K562 (cell line): ENCODE data around the gene ZNF593OS. TPM values are rescaled to one million over a fixed set of nuclear protein-coding genes. Genes with fewer than 3 reads are reported as not detected.
A peak's percentile ranks its signal among the peaks of the same experiment; 100 is the strongest.

Experiments used
- CEBPZ ChIP-seq: fragments of 150-350 bp; IDR thresholded peaks from 2 replicates; pipeline ENCODE4 v1.6.1; 2014; ENCODE audit warnings: low read depth, mild to moderate bottlenecking, low read length, borderline replicate concordance
- ESRRB ChIP-seq: fragments of 250-450 bp; sonication (Bioruptor Pico); IDR thresholded peaks from 2 replicates; pipeline ENCODE4 v1.5.0; 2020; ENCODE audit warnings: mild to moderate bottlenecking, moderate library complexity, borderline replicate concordance
- GTF2E2 ChIP-seq: fragments of 200-800 bp; sonication (Bioruptor generic); IDR thresholded peaks from 2 replicates; pipeline ENCODE4 v1.6.1; 2016; ENCODE audit warnings: missing genetic modification characterization, missing compliant biosample characterization
- HCFC1 ChIP-seq: IDR thresholded peaks from 2 replicates; pipeline ENCODE4 v1.6.1; 2012; ENCODE audit warnings: low read depth, low read length, improper control_type of control experiment
- NFIX ChIP-seq: fragments of 250-450 bp; sonication (Bioruptor Pico); IDR thresholded peaks from 2 replicates; pipeline ENCODE4 v1.4.0; 2020; ENCODE audit warnings: low read depth, mild to moderate bottlenecking, moderate library complexity
- PHB ChIP-seq: fragments of 250-450 bp; sonication (Bioruptor Pico); IDR thresholded peaks from 2 replicates; pipeline ENCODE4 v1.5.0; 2021
- RFX7 ChIP-seq: fragments of 250-450 bp; sonication (Bioruptor Pico); IDR thresholded peaks from 2 replicates; pipeline ENCODE4 v1.5.1; 2021; ENCODE audit warnings: mild to moderate bottlenecking
- ZNF165 ChIP-seq: fragments of 250-450 bp; sonication (Bioruptor Pico); IDR thresholded peaks from 2 replicates; pipeline ENCODE4 v1.4.0; 2020; ENCODE audit warnings: borderline replicate concordance
- ZNF76 ChIP-seq: fragments of 250-450 bp; sonication (Bioruptor Pico); IDR thresholded peaks from 2 replicates; pipeline ENCODE4 v1.4.0; 2020; ENCODE audit warnings: mild to moderate bottlenecking, moderate library complexity, borderline replicate concordance
- polyA plus RNA-seq, 8 experiments: library from polyadenylated mRNA; depleted of rRNA in 4 of 8; stranded (reverse) in 5 of 8; unstranded in 3 of 8; fragments of >200 nt; fragmentation: Nextera tagmentation in 2 of 8; fragmentation: Illumina TruSeq in 1 of 8; extraction: Ambion mirVana in 2 of 8; extraction: Trizol in 1 of 8; gene quantifications; 2 replicates each; pipeline versions ENCODE4 v1.2.1 to v1.2.3, GENCODE V29; 2011 to 2014; ENCODE audit warnings: inconsistent platforms in 1 of 8, missing spikeins in 1 of 8
- total RNA-seq, 7 experiments: library from RNA; depleted of rRNA in 6 of 7; stranded (reverse); fragments of >200 nt in 6 of 7; fragmentation: Illumina TruSeq in 2 of 7; extraction: Trizol in 2 of 7; gene quantifications; 2 replicates each; pipeline versions ENCODE4 v1.2.1 to v1.2.3, GENCODE V29; 2011 to 2021; ENCODE audit warnings: low replicate concordance in 1 of 7
- TF ChIP-seq, protein P1 (sequence below): sonication (generic); formaldehyde crosslinking; IDR thresholded peaks from 2 replicates; pipeline ENCODE4 v1.4.0; 2020; ENCODE audit warnings: mild to moderate bottlenecking, missing genetic modification reagents

ZNF593OS gene
- total and polyA plus RNA-seq, 9 of the 15 experiments (the other 6 are each of a cell fraction or from before 2014, with no cell fraction given): 0.24 to 0.27 TPM; not detected in 7

- TF ChIP-seq RFX7 (CRISPR knock-in tag) (no peak), HCFC1 (no peak), ESRRB (CRISPR knock-in tag) (no peak), CEBPZ (no peak), GTF2E2 (peak; percentile 64; the same call in 1 of the 2 replicates), ZNF165 (CRISPR knock-in tag) (no peak), PHB (CRISPR knock-in tag) (no peak), ZNF76 (no peak), NFIX (CRISPR knock-in tag) (no peak)
- TF ChIP-seq, protein P1, sequence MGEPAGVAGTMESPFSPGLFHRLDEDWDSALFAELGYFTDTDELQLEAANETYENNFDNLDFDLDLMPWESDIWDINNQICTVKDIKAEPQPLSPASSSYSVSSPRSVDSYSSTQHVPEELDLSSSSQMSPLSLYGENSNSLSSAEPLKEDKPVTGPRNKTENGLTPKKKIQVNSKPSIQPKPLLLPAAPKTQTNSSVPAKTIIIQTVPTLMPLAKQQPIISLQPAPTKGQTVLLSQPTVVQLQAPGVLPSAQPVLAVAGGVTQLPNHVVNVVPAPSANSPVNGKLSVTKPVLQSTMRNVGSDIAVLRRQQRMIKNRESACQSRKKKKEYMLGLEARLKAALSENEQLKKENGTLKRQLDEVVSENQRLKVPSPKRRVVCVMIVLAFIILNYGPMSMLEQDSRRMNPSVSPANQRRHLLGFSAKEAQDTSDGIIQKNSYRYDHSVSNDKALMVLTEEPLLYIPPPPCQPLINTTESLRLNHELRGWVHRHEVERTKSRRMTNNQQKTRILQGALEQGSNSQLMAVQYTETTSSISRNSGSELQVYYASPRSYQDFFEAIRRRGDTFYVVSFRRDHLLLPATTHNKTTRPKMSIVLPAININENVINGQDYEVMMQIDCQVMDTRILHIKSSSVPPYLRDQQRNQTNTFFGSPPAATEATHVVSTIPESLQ (CRISPR knock-in tag): 0 out of 2 replicates have a peak, but pooled peaks have one; percentile 48
Observed at GRCh38 chr1:26169198-26169554, 2.5 kb downstream of the ZNF593OS start (continued).
